ENCODE data around the gene KLHL29.

The KLHL29 gene

DNA sequence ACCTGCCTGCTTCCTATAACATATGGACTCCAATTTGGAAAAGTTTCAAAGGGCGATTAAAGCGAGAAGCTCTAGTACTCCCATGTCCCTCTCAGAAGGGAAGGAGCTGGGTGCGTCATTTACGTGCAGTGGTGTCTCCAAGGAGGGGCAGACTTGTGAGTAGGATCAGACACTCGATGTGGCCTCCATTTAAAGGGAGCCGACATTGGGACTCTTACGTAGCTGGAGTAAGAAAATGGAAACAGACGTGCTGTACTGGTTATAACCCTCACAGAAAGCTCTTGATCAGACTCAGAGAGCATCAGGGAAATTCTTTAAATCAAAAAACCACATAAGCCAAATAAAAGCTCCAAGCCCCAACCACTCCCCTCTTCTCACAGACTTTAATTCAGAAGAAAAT, 198.5 kb downstream of the KLHL29 start:
- no peak for DNase-seq

GRCh38 chr2:23584054-23584745, 199.2 kb downstream of the KLHL29 start:
- peak; percentile 27 for DNase-seq

GRCh38 chr2:23585273-23586170, 200.5 kb downstream of the KLHL29 start:
- no peak for DNase-seq

DNA sequence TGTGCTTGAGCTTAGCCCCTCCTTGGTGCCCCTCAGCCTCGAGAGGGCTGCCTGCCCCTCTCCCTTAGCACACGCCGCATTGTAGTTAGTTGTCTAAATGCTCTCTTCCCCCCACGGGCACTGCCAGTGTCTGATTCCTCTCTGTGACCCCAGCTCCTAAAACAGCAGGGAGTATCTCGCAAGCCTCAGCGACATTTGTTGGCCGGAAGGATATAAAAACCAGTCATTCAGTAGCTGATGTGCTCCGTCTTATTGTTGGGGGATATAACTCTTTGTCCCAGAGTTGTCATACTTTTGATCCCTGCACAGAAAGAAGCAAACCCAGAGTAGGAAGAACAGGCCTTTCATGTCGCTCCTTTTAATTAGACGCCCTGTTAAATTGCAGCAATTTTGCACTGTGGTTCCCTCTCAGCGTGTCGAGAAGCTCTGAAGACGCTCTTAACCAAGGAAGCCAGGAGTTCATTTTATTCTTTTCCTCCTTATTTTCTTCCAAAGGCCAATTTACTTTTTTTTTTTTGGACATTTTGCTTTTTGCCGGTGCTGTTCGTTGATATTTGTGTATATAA, 201.8 kb downstream of the KLHL29 start:
- DNase-seq, result no peak

GRCh38 chr2:23587341-23587880, 202.4 kb downstream of the KLHL29 start:
- no peak for DNase-seq

- no peak for DNase-seq
These were observed 203.1 kb downstream of the KLHL29 start for GRCh38 chr2:23588106-23588505.

DNA sequence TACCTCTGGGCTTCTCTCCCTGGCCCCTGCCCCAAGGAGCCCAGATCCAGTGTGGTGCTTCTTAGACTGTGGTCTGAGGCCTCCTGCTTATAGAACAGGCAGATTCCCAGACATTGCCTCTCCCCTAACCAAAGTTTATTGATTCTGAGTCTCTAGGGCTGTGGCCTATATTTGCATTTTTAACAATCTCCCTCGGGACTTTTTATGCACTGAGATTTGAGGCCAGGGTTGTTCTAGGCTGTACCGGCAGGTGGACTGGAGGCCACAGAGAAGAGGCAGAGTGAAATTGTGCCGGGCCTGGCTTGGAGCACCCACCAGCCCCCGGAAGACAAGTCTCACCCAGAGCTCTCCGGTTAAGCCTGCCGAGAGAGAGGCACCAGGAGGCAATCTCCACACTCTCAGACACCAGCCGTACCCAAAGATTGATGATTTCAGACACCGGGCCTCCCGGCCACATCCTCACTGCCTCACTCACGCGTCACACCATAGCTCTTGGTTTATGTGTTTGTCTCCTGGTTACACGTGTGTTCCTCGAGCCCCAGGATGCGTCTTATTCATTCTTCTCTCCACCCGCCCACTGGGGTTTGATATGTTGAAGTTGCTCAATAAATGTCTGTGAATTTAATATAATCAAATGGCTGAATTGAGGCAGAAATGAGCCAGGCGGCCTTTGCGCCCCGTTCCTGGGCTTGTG, 203.7 kb downstream of the KLHL29 start:
- no peak for DNase-seq

- DNase-seq, result no peak
These were observed 204.3 kb downstream of the KLHL29 start for GRCh38 chr2:23589220-23589647.

GRCh38 chr2:23589739-23590138, 204.8 kb downstream of the KLHL29 start:
- DNase-seq, result peak; percentile 22

DNA sequence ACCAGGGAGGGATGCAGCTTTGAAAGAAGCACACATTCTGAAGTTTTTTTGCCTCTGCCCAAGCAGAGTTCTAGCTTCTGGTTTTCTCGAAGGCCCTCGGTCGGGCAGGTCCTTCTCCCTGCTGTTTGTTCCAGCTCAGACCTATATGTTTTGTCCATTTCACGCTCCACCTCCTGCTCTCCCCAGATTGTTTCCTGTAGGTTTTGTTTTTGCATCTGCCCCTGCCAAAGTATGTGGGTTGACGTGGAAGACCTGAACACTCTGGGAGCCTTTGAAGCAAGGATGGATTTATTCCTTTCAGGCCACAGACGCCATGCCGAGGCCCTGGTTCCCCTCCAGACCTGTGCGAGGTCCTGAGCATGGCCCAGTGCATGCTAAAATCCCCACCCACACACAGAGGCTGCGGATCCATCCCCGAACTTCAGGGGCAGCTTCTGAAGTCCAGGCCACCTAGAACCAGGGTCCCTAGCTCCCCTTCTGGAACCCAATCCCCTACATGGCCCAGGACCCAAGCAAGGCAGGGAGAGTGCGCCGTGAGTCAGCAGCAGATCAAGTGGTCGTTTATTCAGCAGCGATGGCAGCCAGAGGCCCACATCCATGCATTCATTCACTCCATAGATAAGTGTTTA, 205.4 kb downstream of the KLHL29 start:
- DNase-seq, result peak; percentile 14

GRCh38 chr2:23591111-23591510, 206.1 kb downstream of the KLHL29 start:
- no peak for DNase-seq

DNA sequence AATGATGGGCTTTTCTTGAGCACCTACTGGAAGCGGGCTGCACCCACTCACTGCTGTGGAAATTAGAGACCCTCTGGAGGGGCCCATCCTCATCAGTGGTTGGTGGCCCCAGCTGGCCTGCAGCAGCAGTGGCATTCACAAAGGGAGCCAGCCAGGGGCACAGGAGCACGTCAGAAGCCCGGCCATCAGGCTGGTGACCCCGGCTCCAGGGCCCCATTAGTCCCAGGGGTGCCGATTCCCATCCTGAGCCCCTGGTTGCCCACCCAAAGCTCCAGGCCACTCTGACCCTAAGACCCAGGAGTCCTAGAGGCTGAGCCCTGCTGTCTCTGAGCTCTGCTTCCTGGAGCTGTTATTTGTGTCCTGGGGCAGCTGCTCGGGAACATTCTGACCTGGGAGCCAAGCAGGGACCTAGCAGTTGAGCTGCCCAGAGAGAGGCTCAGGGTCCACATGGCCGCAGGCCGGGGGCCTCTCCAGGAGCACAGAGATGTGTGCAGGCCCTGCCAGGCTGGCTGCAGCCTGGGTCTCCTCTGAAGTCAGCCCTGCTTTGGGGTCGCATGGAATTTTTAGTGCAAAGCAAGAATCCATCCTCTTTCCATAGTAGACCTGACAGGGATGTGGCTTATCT, 207.2 kb downstream of the KLHL29 start:
- no peak for DNase-seq

GRCh38 chr2:23592898-23593751, 208.1 kb downstream of the KLHL29 start:
- no peak for DNase-seq

- peak; percentile 75 for DNase-seq
These were observed 208.9 kb downstream of the KLHL29 start for GRCh38 chr2:23593752-23594459.

GRCh38 chr2:23594460-23594825, 209.5 kb downstream of the KLHL29 start:
- peak; percentile 44 for DNase-seq

GRCh38 chr2:23595021-23595420, 210.0 kb downstream of the KLHL29 start:
- DNase-seq, result no peak

GRCh38 chr2:23595601-23596251, 210.7 kb downstream of the KLHL29 start:
- DNase-seq, result peak; percentile 91

GRCh38 chr2:23596316-23596885, 211.4 kb downstream of the KLHL29 start:
- DNase-seq, result peak; percentile 73

GRCh38 chr2:23597687-23598086, 212.7 kb downstream of the KLHL29 start:
- no peak for DNase-seq

All from DMS53 (cell line).